HT1080 (cell line): ENCODE measurements around the gene RAB27B. TPM values are rescaled to one million over a fixed set of nuclear protein-coding genes. Genes with fewer than 3 reads are reported as not detected.
A peak's percentile ranks its signal among the peaks of the same experiment; 100 is the strongest.

Experiments used
- DNase-seq: peaks from one replicate; pipeline ENCODE4 v3.0.0-alpha.2; 2015; ENCODE audit warnings: low read depth
- total RNA-seq: library from RNA; depleted of rRNA; stranded (reverse); fragments of >200 nt; shearing (Covaris generic); gene quantifications from 2 replicates; pipeline ENCODE4 v1.2.3, GENCODE V29; 2014

Gene RAB27B
- total RNA-seq, 1 experiment from 2014 or later: 27.7 TPM

GRCh38 chr18:54859667-54860421 is 31.6 kb downstream of the RAB27B start:
- no peak for DNase-seq

DNA sequence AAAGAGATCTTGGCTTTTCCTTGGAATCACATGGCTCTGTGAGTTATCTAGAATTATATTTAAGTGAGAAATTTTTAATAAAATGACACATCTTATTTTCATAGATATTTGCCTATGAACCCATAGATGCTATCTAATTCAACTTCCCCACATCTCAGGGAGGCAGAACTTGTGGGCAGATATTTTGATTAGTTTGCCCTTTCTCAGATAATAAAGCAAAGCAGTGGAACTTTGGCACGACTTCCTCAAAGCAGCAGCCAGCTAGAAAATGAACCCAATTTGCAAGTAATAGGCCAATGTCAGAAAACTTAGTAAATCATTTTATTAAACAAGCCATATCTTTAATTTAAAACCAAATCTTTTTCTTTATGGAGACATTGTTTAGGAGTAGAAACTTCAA is 32.7 kb downstream of the RAB27B start:
- DNase-seq: no peak

DNA sequence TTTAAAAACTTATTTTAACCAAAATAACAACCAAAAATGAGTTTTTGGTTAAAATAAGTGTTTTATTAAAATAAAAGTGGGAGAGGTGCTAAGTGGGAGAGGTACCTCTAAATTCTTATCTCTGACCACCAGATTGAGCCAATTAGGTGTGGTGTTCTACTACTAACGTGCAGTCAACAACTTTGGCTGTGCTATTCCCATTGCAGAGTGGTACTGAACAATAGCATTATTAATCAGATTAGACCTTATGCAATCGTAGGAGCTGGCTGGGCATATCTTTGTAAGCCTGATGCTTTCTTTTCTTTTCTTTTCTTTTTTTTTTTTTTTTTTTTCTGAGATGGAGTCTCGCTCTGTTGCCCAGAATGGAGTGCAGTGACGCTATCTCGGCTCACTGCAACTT is 38.9 kb downstream of the RAB27B start:
- no peak for DNase-seq

DNA sequence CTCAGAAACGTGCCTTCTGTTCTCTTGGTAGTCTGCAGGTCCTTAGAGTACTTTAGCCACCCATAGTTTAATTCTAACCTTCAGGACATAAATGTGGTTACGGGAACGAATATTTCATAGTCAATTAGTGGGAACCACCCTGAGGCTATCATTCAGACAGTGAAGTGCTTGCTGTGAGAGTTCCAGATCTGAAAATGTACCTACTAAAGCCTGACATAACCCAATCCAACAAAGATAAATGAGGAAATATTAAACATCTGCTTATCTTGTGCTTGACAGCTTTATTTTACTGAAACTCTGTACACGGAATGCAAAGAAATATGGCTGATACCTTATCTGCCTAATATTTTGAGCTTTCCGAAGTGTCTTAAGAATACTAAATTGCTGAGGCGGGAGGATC is 43.0 kb downstream of the RAB27B start:
- no peak for DNase-seq

DNA sequence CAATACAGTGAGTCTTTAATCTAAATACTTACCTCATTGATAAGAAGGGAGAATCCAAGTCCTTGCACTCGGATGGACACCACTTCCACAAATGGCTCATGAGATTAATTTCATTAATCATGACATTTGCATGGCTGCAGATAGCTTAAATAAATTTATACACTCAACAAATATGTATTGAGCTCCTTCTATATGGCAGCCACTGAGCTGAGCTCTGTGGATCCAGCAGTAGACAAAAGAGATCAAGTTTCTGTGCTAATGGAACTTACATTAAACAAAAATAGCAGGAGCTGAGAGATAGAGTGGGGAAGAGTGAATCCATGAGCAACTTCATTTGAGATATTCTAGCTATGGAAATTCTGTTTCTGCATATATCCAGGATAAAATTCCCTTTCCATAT is 44.4 kb downstream of the RAB27B start:
- no peak for DNase-seq

- no peak for DNase-seq
Observed at GRCh38 chr18:54873884-54874255, 45.6 kb downstream of the RAB27B start.

- no peak for DNase-seq
Observed at GRCh38 chr18:54875063-54875462, 46.8 kb downstream of the RAB27B start.

DNA sequence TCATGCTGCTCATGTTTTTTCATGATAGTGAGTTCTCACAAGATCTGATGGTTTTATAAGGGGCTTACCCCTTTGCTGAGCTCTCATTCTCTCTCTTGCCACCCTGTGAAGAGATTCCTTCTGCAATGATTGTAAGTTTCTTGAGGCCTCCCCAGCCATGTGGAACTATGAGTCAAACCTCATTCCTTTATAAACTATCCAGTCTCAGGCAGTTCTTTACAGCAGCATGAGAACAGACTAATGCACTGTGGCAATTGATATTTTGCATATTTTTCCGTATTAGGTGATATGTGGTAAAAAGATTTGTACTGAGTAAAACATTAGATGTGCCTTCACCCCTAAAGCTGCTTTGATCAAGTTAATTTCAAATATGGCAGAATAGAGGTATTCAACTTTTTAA is 48.8 kb downstream of the RAB27B start:
- DNase-seq: no peak

DNA sequence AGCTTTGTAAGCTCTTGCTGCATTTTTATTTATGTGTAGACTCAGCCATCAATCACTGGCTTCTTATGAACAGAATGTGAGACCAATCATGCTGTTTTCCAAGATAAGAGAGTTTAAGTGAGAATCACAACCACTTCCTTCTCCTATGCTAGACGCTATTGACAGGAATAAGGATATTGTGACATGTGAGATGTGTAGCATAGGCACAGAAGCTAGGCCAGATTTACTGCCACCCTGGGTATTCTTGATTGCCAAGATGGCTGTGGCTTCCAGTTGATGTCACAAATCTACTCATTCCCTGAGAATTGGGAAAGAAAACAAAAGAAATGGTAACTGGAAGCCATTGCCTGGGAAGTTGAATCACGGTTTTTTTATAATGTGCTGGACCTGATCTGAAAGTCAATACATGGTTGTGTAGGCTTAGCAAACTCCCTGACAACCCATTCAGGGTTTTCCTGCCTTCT is 49.9 kb downstream of the RAB27B start:
- DNase-seq: no peak

DNA sequence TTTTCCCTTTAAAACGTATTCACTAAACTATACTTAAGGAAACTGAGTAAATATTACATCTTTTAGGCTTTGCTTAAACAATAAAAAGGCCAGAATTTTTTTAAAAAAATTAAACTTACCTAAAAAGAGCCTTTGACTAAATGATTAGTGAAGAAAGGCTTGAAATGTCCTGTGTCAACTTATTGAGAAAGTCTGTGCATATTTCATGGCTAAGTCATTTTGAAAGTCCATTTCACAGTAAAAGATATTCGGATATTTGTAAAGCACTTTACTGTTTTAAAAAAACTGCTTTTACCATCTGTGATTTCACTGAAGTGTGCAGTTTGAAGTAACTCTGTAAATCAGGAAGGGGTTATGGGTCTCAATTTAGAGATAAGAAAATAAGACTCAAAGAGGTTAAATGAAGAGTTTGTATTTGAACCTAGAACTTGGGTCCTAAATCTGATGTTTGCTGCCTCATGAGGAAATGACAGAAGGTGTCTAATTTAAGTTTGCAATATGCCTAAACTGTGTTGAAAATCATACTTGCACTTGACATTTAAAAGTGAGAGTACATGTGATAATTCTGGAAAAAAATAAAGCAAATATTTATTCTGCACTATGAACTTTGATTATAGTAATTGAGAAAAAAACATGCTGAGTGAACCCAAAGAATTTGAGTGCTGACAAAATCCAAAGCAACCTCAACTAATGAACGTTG is 50.5 kb downstream of the RAB27B start:
- DNase-seq: no peak

DNA sequence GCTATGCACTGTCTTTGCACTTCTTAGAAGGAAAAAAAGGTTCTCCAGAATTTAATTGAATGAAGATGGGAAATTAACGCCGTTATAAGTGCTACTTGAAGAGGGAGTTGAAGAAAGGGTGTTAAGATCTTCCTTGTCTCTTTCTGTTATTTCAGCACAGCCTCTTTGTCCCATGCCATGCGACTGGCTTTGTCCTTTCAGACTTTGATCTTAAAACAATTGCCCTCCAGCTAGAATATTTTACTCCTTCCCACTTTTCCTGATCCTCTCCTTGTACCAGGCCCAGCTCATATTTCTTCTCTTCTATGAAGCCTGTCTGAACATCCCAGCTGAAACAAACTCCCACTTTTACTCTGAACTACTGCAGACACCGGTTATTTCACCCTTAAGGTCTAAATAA is 51.4 kb downstream of the RAB27B start:
- no peak for DNase-seq

DNA sequence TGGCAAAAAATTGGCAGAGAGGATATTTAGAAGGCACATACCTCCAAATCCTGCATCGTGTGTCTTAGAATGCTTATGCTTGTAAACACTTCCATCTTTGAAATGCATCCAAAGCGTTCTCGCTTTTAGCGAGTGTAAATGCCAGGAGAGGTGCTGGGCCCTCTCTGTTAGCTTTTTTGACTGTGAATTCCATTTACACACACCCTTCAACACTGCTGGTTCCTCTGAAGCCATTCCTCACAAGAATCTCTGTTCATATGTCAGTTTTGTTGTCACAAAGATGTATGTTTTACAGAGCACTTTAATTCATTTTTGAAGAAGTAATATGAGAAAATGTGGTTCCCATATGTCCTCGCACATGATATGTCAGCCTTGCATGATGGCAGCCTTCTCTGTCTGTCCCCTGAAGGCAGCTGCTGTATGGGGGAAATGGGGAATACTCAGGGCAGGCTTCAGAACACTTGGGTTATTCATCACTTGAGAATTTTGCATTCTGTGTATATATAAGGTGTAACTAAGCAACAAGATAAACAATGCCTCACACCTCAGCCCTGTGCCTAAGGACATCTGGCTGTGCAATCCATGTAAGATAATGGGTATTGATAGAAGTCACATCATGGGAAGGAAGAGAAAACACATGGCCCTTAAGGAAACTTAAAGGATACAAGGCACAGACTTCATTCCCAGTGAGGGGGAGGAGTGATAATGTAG is 52.3 kb downstream of the RAB27B start:
- peak; percentile 72 for DNase-seq

GRCh38 chr18:54881229-54881768 is 53.0 kb downstream of the RAB27B start:
- no peak for DNase-seq

DNA sequence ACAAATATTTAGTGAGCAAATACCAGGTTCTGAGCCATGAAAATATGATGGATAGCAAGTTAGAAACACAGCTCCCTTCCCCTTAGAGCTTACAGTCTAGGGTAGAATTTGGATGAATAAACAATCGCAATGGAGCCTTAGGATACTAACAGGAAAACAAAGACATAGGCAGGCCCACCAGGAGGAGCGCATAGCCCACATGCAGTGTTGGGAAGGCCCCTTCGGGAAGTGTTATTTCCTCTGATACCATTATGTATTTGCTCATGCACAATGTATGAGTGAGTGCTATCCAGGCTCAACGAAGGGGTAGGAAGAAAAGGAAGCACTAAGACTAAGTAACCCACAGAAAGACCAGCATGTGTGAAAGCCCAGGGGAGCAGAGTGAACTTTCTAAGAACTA is 54.0 kb downstream of the RAB27B start:
- DNase-seq: no peak

DNA sequence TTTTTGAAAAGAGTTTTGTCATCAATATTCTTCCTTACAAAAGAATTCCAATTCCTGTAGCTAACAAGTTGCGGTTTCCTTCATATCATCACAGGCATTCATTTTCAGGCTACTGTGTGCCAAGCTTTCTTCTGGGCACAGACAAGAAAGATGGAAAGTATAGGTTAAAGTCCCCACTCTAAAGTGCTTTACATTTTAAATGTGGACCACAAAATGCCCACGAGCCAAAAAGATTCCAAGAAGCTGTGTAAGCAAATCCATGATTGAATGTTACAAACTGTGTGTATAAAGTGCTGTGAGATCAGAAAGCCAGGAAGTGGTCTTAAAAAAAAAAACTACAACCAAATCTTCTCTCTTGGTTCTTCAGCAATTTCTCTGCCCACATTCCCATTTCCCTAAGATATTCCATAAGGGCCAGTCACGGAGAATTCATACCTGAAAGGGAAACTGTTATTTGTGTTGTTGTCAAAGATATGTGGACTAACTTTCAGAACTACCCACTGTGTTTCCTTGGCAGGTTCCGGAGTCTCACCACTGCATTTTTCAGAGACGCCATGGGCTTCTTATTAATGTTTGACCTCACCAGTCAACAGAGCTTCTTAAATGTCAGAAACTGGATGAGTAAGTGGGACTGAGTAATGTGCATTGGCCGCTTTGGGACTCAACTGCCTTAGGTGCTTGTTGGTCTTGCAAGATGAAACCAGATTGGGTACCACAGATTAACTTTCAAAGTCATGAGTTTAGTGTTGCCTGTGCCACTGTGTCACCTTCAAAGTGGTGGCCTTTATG is 55.7 kb downstream of the RAB27B start:
- peak; percentile 34 for DNase-seq

GRCh38 chr18:54888378-54888777 is 60.1 kb downstream of the RAB27B start:
- DNase-seq: no peak

- peak; percentile 3 for DNase-seq
Observed at GRCh38 chr18:54888933-54889332, 60.7 kb downstream of the RAB27B start.

- no peak for DNase-seq
Observed at GRCh38 chr18:54899500-54899899, 71.2 kb downstream of the RAB27B start.

- no peak for DNase-seq
Observed at GRCh38 chr18:54900290-54900689, 72.0 kb downstream of the RAB27B start.

GRCh38 chr18:54904581-54904980 is 76.3 kb downstream of the RAB27B start:
- no peak for DNase-seq

DNA sequence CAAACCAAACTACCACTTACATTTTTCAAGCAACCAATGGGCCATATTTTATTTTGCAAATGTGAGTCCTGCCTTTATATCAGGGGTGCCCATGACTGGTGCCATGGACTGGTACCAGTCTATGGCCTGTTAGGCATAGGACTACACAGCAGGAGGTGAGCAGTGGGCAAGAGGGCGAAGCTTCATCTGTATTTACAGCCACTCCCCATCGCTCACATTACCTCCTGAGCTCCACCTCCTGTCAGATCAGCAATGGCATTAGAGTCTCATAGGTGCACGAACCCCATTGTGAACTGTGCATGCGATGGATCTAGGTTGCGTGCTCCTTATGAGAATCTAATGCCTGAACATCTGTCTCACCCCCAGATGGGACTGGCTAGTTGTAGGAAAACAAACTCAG is 77.4 kb downstream of the RAB27B start:
- no peak for DNase-seq
